PC-9 (cell line): ENCODE data around the gene TIGD7. TPM values are rescaled to one million over a fixed set of nuclear protein-coding genes. Genes with fewer than 3 reads are reported as not detected.
"Not testable (repeated sequence)": the region's sequence is repeated elsewhere in the genome, so short reads cannot be mapped to it uniquely, and the experiment has no call there.

ENCODE experiments used
- BruUV-seq: library from RNA; stranded (reverse); fragments of 400-500 nt; replicated peaks from 2 replicates; lab custom pipeline; 2021; lab: Mats Ljungman, UMichigan
- CTCF ChIA-PET: fragments of 300-600 bp; sonication (Branson Sonifier 250); formaldehyde crosslinking; loops from one replicate; lab custom pipeline; 2022; ENCODE audit warnings: antibody characterized with exemption; lab: Charles Lee
- POLR2A ChIA-PET: fragments of 300-600 bp; sonication (Branson Sonifier 250); formaldehyde crosslinking; loops from one replicate; lab custom pipeline; 2022; ENCODE audit warnings: antibody characterized with exemption; ENCODE audit not compliant: unreplicated experiment; lab: Charles Lee
- DNase-seq, 2 experiments: peaks; one replicate each; pipeline versions ENCODE4 v3.0.0 to v3.0.0-alpha.2; 2015 to 2022; ENCODE audit warnings: mixed read lengths in 1 of 2
- H2AFZ ChIP-seq: fragments of 200-600 bp; sonication (generic); 2 replicates; pipeline ENCODE4 v1.8.1; 2017; ENCODE audit warnings: antibody characterized with exemption
- H3F3A ChIP-seq: fragments of 200-600 bp; sonication (generic); 2 replicates; pipeline ENCODE4 v1.8.1; 2017; ENCODE audit warnings: antibody characterized with exemption, mild to moderate bottlenecking, low read depth; ENCODE audit not compliant: insufficient read depth
- H3K27ac ChIP-seq: fragments of 200-600 bp; sonication (generic); 2 replicates; pipeline ENCODE4 v1.6.1; 2016; ENCODE audit warnings: mixed run types
- H3K27me3 ChIP-seq: fragments of 200-600 bp; sonication (generic); 2 replicates; pipeline ENCODE4 v1.6.1; 2016; ENCODE audit warnings: low read depth, mixed run types; ENCODE audit not compliant: insufficient read depth
- H3K36me3 ChIP-seq: fragments of 200-600 bp; sonication (generic); 2 replicates; pipeline ENCODE4 v1.6.1; 2016; ENCODE audit warnings: low read depth, mixed run types
- H3K4me1 ChIP-seq: fragments of 200-600 bp; sonication (generic); replicated peaks from 2 replicates; pipeline ENCODE4 v1.6.1; 2016; ENCODE audit warnings: mixed run types; ENCODE audit not compliant: insufficient read depth
- H3K4me2 ChIP-seq: fragments of 200-600 bp; sonication (generic); 2 replicates; pipeline ENCODE4 v1.6.1; 2017; ENCODE audit warnings: mixed run types
- H3K4me3 ChIP-seq: fragments of 200-600 bp; sonication (generic); 2 replicates; pipeline ENCODE4 v1.6.1; 2016; ENCODE audit warnings: mixed run types
- H3K79me2 ChIP-seq: fragments of 200-600 bp; sonication (generic); 2 replicates; pipeline ENCODE4 v1.6.1; 2017; ENCODE audit warnings: low read depth, mixed run types
- H3K9me2 ChIP-seq: fragments of 200-600 bp; sonication (generic); 2 replicates; pipeline ENCODE4 v1.8.1; 2017; ENCODE audit warnings: mild to moderate bottlenecking; ENCODE audit not compliant: insufficient read depth
- H3K9me3 ChIP-seq: fragments of 200-600 bp; sonication (generic); 2 replicates; pipeline ENCODE4 v1.8.1; 2016; ENCODE audit warnings: low read depth; ENCODE audit not compliant: insufficient read depth
- H4K20me1 ChIP-seq: fragments of 200-600 bp; sonication (generic); 2 replicates; pipeline ENCODE4 v1.8.1; 2017; ENCODE audit not compliant: insufficient read depth
- EZH2 ChIP-seq: fragments of 200-600 bp; sonication (generic); IDR thresholded peaks from 2 replicates; pipeline ENCODE4 v1.8.0; 2017; ENCODE audit warnings: antibody characterized with exemption, low read depth
- intact Hi-C: fragments of 100-400 bp; cut with micrococcal nuclease; formaldehyde crosslinking; loops from one replicate; pipeline ENCODE4 v1.10.0; 2022; ENCODE audit not compliant: unreplicated experiment
- total RNA-seq: library from RNA; stranded (reverse); gene quantifications from 2 replicates; pipeline ENCODE4 v1.2.3, GENCODE V29; 2021
- TF ChIP-seq, protein P1 (sequence below): fragments of 200-600 bp; sonication (generic); conservative IDR thresholded peaks from 2 replicates; pipeline ENCODE4 v1.6.1; 2017; ENCODE audit warnings: mixed run types, antibody characterized with exemption, mild to moderate bottlenecking, moderate library complexity

TIGD7 gene
- total RNA-seq, 1 experiment from 2014 or later = 8.7 TPM

DNA sequence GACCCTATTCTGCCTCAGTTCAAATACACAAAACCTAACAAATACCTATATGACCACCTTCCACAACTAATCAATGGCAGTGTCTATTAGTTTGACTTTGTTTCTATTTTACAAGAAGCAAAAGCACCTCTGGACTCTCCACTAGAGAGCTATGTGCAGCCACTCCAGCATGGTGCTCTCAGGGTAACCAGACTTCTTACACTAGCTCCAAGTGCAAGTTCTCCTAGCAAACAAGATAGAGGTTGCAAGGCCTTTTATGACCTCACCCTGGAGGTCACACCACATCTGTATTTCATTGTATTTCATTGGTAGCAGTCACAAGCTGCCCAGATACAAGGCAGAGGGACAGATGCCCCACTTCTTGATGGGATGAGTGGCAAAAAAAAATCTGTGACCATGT lies 30.3 kb downstream of the TIGD7 start:
- H3K27me3 ChIP-seq = no peaks in the 10 kb centered on the region; the same call in 1 of the 2 replicates
- H2AFZ ChIP-seq = no peak overlapping the region
- no peak overlapping the region for H3K27ac ChIP-seq
- no peaks in the 10 kb centered on the region for H3K4me1 ChIP-seq
- H3K36me3 ChIP-seq = no peaks in the 10 kb centered on the region
- H3K9me3 ChIP-seq = no peaks in the 10 kb centered on the region
- POLR2A ChIA-PET = no interaction called here
- no peaks in the 10 kb centered on the region for H4K20me1 ChIP-seq
- CTCF ChIA-PET = no interaction called here
- no peak overlapping the region for H3K4me2 ChIP-seq
- H3K4me3 ChIP-seq = no peak overlapping the region
- BruUV-seq = no TSS peak
- H3K79me2 ChIP-seq = no peaks in the 10 kb centered on the region
- no peaks in the 10 kb centered on the region for H3K9me2 ChIP-seq
- intact Hi-C loops = no loop called here
- H3F3A ChIP-seq = no peaks in the 10 kb centered on the region
- TF ChIP-seq EZH2 = no peak
- TF ChIP-seq, protein P1, sequence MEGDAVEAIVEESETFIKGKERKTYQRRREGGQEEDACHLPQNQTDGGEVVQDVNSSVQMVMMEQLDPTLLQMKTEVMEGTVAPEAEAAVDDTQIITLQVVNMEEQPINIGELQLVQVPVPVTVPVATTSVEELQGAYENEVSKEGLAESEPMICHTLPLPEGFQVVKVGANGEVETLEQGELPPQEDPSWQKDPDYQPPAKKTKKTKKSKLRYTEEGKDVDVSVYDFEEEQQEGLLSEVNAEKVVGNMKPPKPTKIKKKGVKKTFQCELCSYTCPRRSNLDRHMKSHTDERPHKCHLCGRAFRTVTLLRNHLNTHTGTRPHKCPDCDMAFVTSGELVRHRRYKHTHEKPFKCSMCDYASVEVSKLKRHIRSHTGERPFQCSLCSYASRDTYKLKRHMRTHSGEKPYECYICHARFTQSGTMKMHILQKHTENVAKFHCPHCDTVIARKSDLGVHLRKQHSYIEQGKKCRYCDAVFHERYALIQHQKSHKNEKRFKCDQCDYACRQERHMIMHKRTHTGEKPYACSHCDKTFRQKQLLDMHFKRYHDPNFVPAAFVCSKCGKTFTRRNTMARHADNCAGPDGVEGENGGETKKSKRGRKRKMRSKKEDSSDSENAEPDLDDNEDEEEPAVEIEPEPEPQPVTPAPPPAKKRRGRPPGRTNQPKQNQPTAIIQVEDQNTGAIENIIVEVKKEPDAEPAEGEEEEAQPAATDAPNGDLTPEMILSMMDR = no peak
- DNase-seq = no peak

DNA sequence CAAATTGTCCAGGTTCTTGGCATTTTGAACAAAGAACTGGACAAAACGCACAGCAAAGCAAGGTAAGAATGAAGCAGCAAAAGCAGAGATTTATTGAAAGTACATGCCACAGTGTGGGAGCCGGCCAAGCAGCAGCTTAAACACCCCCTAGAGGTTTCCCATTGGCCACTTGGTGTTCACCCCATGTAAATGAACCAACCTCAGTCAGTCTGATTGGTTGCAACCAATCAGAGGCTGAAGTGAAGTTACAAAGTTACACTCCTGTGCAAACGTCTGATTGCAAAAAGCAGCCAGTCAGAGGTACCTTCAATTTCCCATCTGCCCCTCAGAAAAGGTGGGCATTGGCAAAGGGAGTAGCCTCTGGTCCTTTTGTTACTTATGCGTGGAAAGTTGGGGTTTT lies 30.7 kb downstream of the TIGD7 start:
- no peaks in the 10 kb centered on the region for H3K79me2 ChIP-seq
- no peaks in the 10 kb centered on the region for H3K4me1 ChIP-seq
- no TSS peak for BruUV-seq
- no peaks in the 10 kb centered on the region for H3F3A ChIP-seq
- ChIA-PET POLR2A (no interaction called here), CTCF (no interaction called here)
- no peak overlapping the region for H3K4me3 ChIP-seq
- no peaks in the 10 kb centered on the region for H3K9me2 ChIP-seq
- no peak overlapping the region for H2AFZ ChIP-seq
- H3K9me3 ChIP-seq = no peaks in the 10 kb centered on the region
- intact Hi-C loops = no loop called here
- H3K36me3 ChIP-seq = no peaks in the 10 kb centered on the region
- H3K27ac ChIP-seq = no peak overlapping the region
- H4K20me1 ChIP-seq = no peaks in the 10 kb centered on the region
- DNase-seq = peak in 1 of 2 experiments; percentile 37
- H3K27me3 ChIP-seq = no peaks in the 10 kb centered on the region; the same call in 1 of the 2 replicates
- H3K4me2 ChIP-seq = no peak overlapping the region
- TF ChIP-seq, protein P1 = no peak
- no peak for TF ChIP-seq EZH2

DNA sequence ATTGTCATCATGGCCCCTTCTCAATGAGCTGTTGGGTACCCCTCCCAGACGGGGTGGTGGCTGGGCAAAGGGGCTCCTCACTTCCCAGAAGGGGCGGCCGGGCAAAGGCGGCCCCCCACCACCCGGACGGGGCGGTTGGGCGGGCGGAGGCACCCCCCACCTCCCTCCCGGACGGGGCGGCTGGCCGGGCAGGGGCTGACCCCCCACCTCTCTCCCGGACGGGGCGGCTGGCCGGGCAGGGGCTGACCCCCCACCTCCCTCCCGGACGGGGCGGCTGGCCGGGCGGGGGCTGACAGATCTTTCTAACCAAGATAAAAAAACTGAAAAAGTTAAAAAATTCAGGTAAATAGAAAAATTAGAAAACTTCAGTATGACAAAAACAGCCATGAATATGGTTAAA lies 33.9 kb downstream of the TIGD7 start:
- H3K4me1 ChIP-seq, H3K4me3 ChIP-seq, H3K9me2 ChIP-seq, H3K9me3 ChIP-seq, H3K79me2 ChIP-seq, DNase-seq, intact Hi-C loops, H4K20me1 ChIP-seq, CTCF ChIA-PET, POLR2A ChIA-PET, H3K27ac ChIP-seq, BruUV-seq, H3K27me3 ChIP-seq, H3F3A ChIP-seq, H3K4me2 ChIP-seq, H3K36me3 ChIP-seq, H2AFZ ChIP-seq: not testable (repeated sequence)

DNA sequence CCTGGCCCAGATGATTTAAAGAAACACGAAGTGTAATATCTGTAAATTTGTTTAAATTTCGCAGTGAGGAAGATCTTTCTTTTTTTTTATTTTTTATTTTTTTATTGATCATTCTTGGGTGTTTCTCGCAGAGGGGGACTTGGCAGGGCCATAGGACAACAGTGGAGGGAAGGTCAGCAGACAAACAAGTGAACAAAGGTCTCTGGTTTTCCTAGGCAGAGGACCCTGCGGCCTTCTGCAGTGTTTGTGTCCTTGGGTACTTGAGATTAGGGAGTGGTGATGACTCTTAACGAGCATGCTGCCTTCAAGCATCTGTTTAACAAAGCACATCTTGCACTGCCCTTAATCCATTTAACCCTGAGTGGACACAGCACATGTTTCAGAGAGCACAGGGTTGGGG lies 34.5 kb downstream of the TIGD7 start:
- H3K4me3 ChIP-seq, H3K36me3 ChIP-seq, H4K20me1 ChIP-seq, H3K79me2 ChIP-seq, H3K27me3 ChIP-seq, intact Hi-C loops, H3K27ac ChIP-seq, H3K9me2 ChIP-seq, H3K9me3 ChIP-seq, H3K4me2 ChIP-seq, CTCF ChIA-PET, BruUV-seq, POLR2A ChIA-PET, H3K4me1 ChIP-seq, H2AFZ ChIP-seq, DNase-seq, H3F3A ChIP-seq: not testable (repeated sequence)
